Left lung (tissue), 10 donors: ENCODE results near the gene CASP10. TPM values are rescaled to one million over a fixed set of nuclear protein-coding genes. Genes with fewer than 3 reads are reported as not detected.
A peak's percentile ranks its signal among the peaks of the same experiment; 100 is the strongest.

Experiments
- ATAC-seq: fragments of 200-7000 bp; cut with Tn5 transposase; one replicate; pipeline ENCODE4 v1.9.1; 2020; ENCODE audit warnings: moderate library complexity
- DNase-seq, 4 donors: peaks; one replicate each; pipeline ENCODE4 v3.0.0-alpha.2; 2013 to 2020
- H3K27ac ChIP-seq, 2 donors: fragments of 200-600 bp; sonication (generic) in 1 of 2; one replicate each; pipeline versions ENCODE4 v1.5.0 to v1.8.0; 2020 to 2021
- H3K27me3 ChIP-seq, 2 donors: fragments of 200-600 bp; sonication (generic) in 1 of 2; one replicate each; pipeline versions ENCODE4 v1.5.0 to v1.8.0; 2020 to 2021
- H3K36me3 ChIP-seq, 2 donors: fragments of 200-600 bp; sonication (generic) in 1 of 2; one replicate each; pipeline versions ENCODE4 v1.5.0 to v1.8.0; 2020 to 2021
- H3K4me1 ChIP-seq, 2 donors: fragments of 200-600 bp; one replicate each; pipeline ENCODE4 v1.8.0; 2021
- H3K4me3 ChIP-seq, 2 donors: fragments of 200-600 bp; sonication (generic) in 1 of 2; one replicate each; pipeline versions ENCODE4 v1.5.0 to v1.8.0; 2020 to 2021; ENCODE audit warnings: mild to moderate bottlenecking in 1 of 2
- H3K9me3 ChIP-seq, 2 donors: fragments of 200-600 bp; sonication (generic) in 1 of 2; one replicate each; pipeline versions ENCODE4 v1.5.0 to v1.8.0; 2020 to 2021
- intact Hi-C, 2 donors: fragments of 100-400 bp; cut with DNase I; formaldehyde crosslinking; loops; one replicate each; pipeline versions ENCODE4 v1.11.2 to v1.14.2; 2022
- polyA plus RNA-seq, 6 donors: library from polyadenylated mRNA; unstranded; fragments of 120-200 nt; gene quantifications; one replicate each; pipeline ENCODE4 v1.2.1, GENCODE V29; 2013; ENCODE audit not compliant: insufficient read length in 6 of 6
- total RNA-seq, 2 donors: library from RNA; stranded (reverse); fragmentation: NEBNext Ultra II Directional; extraction: Animal tissue kit (Norgen Biotek cat#: 25700); gene quantifications; one replicate each; pipeline ENCODE4 v1.2.1, GENCODE V29; 2021
- TF ChIP-seq, protein P1 (sequence below), 2 donors: fragments of 200-600 bp; sonication (generic) in 1 of 2; IDR thresholded peaks; one replicate each; pipeline versions ENCODE4 v1.5.0 to v1.8.0; 2021; ENCODE audit warnings: antibody characterized with exemption in 2 of 2
- donor health status: DM: no; HTN: yes; CAD: no.
- donor health status: DM: no; HTN: no; CAD: no.

The CASP10 gene
- total and polyA plus RNA-seq, 8 donors, result 14.6 to 31.5 (median 17.8) TPM

DNA sequence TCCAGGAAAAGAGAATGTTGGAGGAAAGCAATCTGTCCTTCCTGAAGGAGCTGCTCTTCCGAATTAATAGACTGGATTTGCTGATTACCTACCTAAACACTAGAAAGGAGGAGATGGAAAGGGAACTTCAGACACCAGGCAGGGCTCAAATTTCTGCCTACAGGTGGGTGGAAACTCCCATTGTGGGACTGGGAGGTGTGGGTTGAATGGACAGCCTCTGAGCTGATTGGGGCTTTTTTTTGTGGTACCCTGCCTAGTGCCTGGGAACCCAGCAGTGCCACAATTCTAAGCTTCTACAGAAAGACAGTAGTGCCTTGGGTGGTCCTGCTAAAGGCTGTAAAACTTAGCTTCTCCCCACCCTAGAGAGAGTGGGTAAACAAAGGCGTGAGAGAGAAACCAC lies 83.7 kb downstream of the CASP10 start:
- peaks cover 0 to 49% of the 10 kb centered on the region in 2 donors for H3K36me3 ChIP-seq
- no peaks in the 10 kb centered on the region for H3K27me3 ChIP-seq
- ATAC-seq (no peak), DNase-seq (no peak)
- H3K9me3 ChIP-seq, result no peaks in the 10 kb centered on the region
- no peak overlapping the region for H3K27ac ChIP-seq
- TF ChIP-seq, protein P1, sequence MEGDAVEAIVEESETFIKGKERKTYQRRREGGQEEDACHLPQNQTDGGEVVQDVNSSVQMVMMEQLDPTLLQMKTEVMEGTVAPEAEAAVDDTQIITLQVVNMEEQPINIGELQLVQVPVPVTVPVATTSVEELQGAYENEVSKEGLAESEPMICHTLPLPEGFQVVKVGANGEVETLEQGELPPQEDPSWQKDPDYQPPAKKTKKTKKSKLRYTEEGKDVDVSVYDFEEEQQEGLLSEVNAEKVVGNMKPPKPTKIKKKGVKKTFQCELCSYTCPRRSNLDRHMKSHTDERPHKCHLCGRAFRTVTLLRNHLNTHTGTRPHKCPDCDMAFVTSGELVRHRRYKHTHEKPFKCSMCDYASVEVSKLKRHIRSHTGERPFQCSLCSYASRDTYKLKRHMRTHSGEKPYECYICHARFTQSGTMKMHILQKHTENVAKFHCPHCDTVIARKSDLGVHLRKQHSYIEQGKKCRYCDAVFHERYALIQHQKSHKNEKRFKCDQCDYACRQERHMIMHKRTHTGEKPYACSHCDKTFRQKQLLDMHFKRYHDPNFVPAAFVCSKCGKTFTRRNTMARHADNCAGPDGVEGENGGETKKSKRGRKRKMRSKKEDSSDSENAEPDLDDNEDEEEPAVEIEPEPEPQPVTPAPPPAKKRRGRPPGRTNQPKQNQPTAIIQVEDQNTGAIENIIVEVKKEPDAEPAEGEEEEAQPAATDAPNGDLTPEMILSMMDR (IDR thresholded peaks at IDR 0.05), result no peak
- peaks cover 2 to 40% of the 10 kb centered on the region in 2 donors for H3K4me1 ChIP-seq
- intact Hi-C loops, result no loop called here
- no peak overlapping the region for H3K4me3 ChIP-seq

DNA sequence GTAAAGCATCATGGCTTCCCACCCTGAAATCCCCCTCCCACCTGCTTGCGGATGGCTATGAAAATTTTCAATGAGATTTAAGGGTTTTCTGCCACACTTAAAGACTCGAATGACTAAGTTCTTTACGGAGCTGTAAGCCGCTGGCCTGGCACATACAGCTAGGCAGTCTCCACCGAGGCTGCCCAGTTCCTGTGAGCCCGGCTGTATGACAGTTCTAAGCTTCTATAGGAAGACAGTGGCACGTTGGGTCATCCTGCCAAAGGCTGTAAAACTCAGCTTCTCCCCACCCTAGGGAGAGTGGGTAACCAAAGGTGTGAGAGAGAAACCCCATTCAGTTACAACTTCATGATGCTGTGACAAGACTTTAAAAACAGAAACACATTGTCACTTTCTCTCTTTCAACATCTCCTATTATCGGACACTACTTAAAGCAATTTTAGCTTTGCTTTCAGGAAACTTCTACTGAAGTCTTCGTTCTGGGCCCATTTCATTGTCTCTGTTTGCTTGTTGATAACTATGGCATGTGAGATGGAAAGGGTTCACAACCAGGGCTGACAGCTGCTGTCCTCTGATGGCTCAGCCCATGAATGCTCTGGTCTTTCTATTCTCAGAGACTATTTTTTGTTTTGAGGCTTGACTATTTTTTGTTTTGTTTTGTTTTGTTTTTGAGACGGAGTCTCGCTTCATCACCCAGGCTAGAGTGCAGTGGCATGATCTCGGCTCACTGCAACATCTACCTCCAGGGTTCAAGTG lies 84.5 kb downstream of the CASP10 start:
- ATAC-seq, result no peak
- no peak overlapping the region for H3K27ac ChIP-seq
- TF ChIP-seq, protein P1 (IDR thresholded peaks at IDR 0.05), result no peak

DNA sequence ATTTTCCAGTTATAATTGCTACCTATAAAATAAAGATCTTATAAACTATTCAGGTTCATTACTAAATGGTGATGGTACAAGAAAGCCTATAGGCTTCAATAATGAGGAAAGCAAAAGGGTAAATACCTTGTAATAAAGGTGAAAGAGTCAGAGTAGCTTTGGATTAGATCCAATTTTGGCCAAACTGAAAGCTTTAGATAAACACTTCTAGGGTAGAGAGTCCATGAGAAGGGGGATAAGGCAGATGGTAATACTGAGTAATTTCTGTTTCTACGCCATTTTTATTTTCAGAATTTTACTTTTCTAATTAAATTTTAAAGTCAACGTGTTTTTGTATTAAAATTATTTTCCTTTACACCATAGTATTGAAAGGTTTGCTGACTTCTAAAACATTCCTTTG lies 86.8 kb downstream of the CASP10 start:
- H3K4me3 ChIP-seq, result no peak overlapping the region
- intact Hi-C loops, result no loop called here
- peaks cover 0 to 80% of the 10 kb centered on the region in 2 donors for H3K36me3 ChIP-seq
- no peak overlapping the region for H3K27ac ChIP-seq
- DNase-seq (no peak), ATAC-seq (peak; percentile 44)
- H3K4me1 ChIP-seq, result peaks cover 0 to 16% of the 10 kb centered on the region in 2 donors
- H3K27me3 ChIP-seq, result no peaks in the 10 kb centered on the region
- TF ChIP-seq, protein P1 (IDR thresholded peaks at IDR 0.05), result no peak
- no peaks in the 10 kb centered on the region for H3K9me3 ChIP-seq

More for the DNA sequence above, 84.5 kb downstream of the CASP10 start:
- intact Hi-C loops, result no loop called here
- Histone ChIP-seq H3K4me1 (peaks cover 0 to 33% of the 10 kb centered on the region in 2 donors), H3K27me3 (no peaks in the 10 kb centered on the region), H3K9me3 (no peaks in the 10 kb centered on the region), H3K36me3 (peaks cover 0 to 57% of the 10 kb centered on the region in 2 donors), H3K4me3 (no peak overlapping the region)
- no peak for DNase-seq

DNA sequence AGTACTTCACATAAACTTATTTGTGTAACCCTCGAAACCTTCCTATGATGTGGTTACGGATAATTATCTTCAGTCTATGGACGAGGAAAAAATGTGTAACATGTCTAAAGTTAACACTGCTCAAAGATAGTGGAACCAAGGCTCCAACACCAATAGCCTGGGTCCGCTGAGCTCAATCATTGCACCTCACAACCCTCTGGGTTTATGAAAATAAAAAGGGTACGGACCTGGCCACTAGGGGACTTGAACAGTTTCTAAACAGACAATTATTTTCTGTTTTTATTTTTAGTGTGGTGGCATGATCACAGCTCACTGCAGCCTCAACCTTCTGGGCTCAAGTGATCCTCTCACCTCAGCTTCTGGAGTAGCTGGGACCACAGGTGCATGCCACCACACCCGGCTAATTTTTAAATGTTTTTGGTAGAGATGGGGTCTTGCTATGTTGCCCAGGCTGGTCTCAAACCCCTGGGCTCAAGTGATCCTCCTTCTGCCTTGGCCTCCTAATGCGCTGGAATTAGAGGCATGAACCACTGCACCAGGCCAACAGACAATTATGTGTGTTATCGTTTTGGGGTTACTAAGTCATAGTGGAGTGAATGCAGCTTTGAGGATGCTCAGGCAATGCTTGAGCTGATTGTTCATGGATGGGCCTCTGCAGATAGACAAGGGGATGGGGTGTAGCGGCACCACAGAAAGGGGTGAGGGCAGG lies 87.5 kb downstream of the CASP10 start:
- Histone ChIP-seq H3K4me1 (peaks cover 0 to 12% of the 10 kb centered on the region in 2 donors), H3K27ac (no peak overlapping the region), H3K36me3 (peaks cover 0 to 87% of the 10 kb centered on the region in 2 donors), H3K27me3 (no peaks in the 10 kb centered on the region), H3K9me3 (no peaks in the 10 kb centered on the region), H3K4me3 (no peak overlapping the region)
- no peak for DNase-seq
- ATAC-seq, result peak; percentile 18
- intact Hi-C loops, result no loop called here
- TF ChIP-seq, protein P1 (IDR thresholded peaks at IDR 0.05), result no peak

DNA sequence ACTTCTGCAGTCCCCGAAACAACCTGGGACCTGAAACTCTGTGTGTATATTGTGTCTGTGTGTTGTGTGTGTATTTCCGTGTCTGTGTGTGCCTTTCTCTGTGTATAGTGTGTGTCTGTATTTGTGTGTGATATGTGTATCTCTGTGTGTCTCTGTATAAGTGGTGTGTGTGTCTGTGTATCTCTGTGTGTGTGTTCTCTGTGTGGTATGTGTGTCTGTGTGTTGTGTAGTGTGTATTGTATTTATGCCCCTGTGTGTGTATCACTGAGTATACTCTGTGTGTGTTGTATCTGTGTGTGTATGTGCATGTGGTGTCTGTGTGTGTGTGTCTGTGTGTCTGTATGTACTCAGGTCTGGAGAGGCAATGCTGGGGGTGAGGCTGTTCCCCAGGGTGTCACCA lies 89.0 kb downstream of the CASP10 start:
- TF ChIP-seq, protein P1 (IDR thresholded peaks at IDR 0.05), result no peak
- no peak for ATAC-seq
- intact Hi-C loops, result no loop called here
- no peak overlapping the region for H3K27ac ChIP-seq
- H3K4me3 ChIP-seq, result no peak overlapping the region
- no peaks in the 10 kb centered on the region for H3K9me3 ChIP-seq
- no peaks in the 10 kb centered on the region for H3K27me3 ChIP-seq
- no peak for DNase-seq
- H3K36me3 ChIP-seq, result peaks cover 0 to 96% of the 10 kb centered on the region in 2 donors
- peaks cover 0 to 6% of the 10 kb centered on the region in 2 donors for H3K4me1 ChIP-seq
